Ishikawa (cell line): ENCODE results near the gene SHB.

Experiments used
- CEBPB ChIP-seq: IDR thresholded peaks from 2 replicates; pipeline ENCODE4 v1.6.1; 2012
- CREB1 ChIP-seq: IDR thresholded peaks from 2 replicates; pipeline ENCODE4 v1.6.1; 2012; ENCODE audit warnings: low read depth
- EGR1 ChIP-seq: IDR thresholded peaks from 2 replicates; pipeline ENCODE4 v1.6.1; 2012
- EP300 ChIP-seq: IDR thresholded peaks from 2 replicates; pipeline ENCODE4 v1.6.1; 2012; ENCODE audit warnings: borderline replicate concordance
- FOXM1 ChIP-seq: IDR thresholded peaks from 2 replicates; pipeline ENCODE4 v1.6.1; 2012; ENCODE audit warnings: low read depth, borderline replicate concordance
- NFIC ChIP-seq: IDR thresholded peaks from 2 replicates; pipeline ENCODE4 v1.6.1; 2012
- RAD21 ChIP-seq: IDR thresholded peaks from 2 replicates; pipeline ENCODE4 v1.6.1; 2012; ENCODE audit warnings: low read depth
- TAF1 ChIP-seq: IDR thresholded peaks from 2 replicates; pipeline ENCODE4 v1.6.1; 2012; ENCODE audit warnings: low read depth, mild to moderate bottlenecking
- TCF12 ChIP-seq: IDR thresholded peaks from 2 replicates; pipeline ENCODE4 v1.6.1; 2012; ENCODE audit warnings: low read depth
- TEAD4 ChIP-seq: IDR thresholded peaks from 2 replicates; pipeline ENCODE4 v1.6.1; 2012
- YY1 ChIP-seq: IDR thresholded peaks from 2 replicates; pipeline ENCODE4 v1.6.1; 2012; ENCODE audit warnings: low read depth
- ZBTB7A ChIP-seq: IDR thresholded peaks from 2 replicates; pipeline ENCODE4 v1.6.1; 2012; ENCODE audit warnings: low read depth
- TF ChIP-seq, protein P1 (sequence below): IDR thresholded peaks from 2 replicates; pipeline ENCODE4 v1.6.1; 2012
- TF ChIP-seq, protein P2 (sequence below): IDR thresholded peaks from 2 replicates; pipeline ENCODE4 v1.6.1; 2012; ENCODE audit warnings: low read depth, mild to moderate bottlenecking
- TF ChIP-seq, protein P3 (sequence below): IDR thresholded peaks from 2 replicates; pipeline ENCODE4 v1.6.1; 2012

Gene SHB

GRCh38 chr9:38051780-38052546 is 17.1 kb downstream of the SHB start:
- TF ChIP-seq EP300 = no peak
- TF ChIP-seq, protein P1, sequence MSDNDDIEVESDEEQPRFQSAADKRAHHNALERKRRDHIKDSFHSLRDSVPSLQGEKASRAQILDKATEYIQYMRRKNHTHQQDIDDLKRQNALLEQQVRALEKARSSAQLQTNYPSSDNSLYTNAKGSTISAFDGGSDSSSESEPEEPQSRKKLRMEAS = no peak
- TF ChIP-seq, protein P2, sequence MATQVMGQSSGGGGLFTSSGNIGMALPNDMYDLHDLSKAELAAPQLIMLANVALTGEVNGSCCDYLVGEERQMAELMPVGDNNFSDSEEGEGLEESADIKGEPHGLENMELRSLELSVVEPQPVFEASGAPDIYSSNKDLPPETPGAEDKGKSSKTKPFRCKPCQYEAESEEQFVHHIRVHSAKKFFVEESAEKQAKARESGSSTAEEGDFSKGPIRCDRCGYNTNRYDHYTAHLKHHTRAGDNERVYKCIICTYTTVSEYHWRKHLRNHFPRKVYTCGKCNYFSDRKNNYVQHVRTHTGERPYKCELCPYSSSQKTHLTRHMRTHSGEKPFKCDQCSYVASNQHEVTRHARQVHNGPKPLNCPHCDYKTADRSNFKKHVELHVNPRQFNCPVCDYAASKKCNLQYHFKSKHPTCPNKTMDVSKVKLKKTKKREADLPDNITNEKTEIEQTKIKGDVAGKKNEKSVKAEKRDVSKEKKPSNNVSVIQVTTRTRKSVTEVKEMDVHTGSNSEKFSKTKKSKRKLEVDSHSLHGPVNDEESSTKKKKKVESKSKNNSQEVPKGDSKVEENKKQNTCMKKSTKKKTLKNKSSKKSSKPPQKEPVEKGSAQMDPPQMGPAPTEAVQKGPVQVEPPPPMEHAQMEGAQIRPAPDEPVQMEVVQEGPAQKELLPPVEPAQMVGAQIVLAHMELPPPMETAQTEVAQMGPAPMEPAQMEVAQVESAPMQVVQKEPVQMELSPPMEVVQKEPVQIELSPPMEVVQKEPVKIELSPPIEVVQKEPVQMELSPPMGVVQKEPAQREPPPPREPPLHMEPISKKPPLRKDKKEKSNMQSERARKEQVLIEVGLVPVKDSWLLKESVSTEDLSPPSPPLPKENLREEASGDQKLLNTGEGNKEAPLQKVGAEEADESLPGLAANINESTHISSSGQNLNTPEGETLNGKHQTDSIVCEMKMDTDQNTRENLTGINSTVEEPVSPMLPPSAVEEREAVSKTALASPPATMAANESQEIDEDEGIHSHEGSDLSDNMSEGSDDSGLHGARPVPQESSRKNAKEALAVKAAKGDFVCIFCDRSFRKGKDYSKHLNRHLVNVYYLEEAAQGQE = no peak
- TF ChIP-seq CEBPB = no peak
- no peak for TF ChIP-seq TCF12
- TF ChIP-seq, protein P3, sequence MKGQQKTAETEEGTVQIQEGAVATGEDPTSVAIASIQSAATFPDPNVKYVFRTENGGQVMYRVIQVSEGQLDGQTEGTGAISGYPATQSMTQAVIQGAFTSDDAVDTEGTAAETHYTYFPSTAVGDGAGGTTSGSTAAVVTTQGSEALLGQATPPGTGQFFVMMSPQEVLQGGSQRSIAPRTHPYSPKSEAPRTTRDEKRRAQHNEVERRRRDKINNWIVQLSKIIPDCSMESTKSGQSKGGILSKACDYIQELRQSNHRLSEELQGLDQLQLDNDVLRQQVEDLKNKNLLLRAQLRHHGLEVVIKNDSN = no peak
- TF ChIP-seq ZBTB7A = no peak
- no peak for TF ChIP-seq TEAD4
- TF ChIP-seq EGR1 = no peak
- TF ChIP-seq RAD21 = no peak
- TF ChIP-seq NFIC = no peak
- no peak for TF ChIP-seq CREB1
- no peak for TF ChIP-seq FOXM1
- TF ChIP-seq YY1 = no peak
- no peak for TF ChIP-seq TAF1

- TF ChIP-seq YY1 (no peak), EGR1 (no peak), EP300 (no peak), NFIC (no peak), RAD21 (no peak), CEBPB (no peak), CREB1 (no peak), TAF1 (no peak), TCF12 (no peak)
- TF ChIP-seq, protein P3 = no peak
- TF ChIP-seq, protein P1 = no peak
- TF ChIP-seq, protein P2 = no peak
Measured at GRCh38 chr9:38048316-38048969, 20.6 kb downstream of the SHB start.

GRCh38 chr9:38047301-38048251 is 21.5 kb downstream of the SHB start:
- TF ChIP-seq, protein P2 = no peak
- TF ChIP-seq RAD21 (no peak; the same call in 1 of the 2 replicates), FOXM1 (peak; percentile 32; the same call in 1 of the 2 replicates), TCF12 (peak; percentile 85), EP300 (peak; percentile 85), NFIC (peak; percentile 91), EGR1 (no peak), ZBTB7A (no peak; the same call in 1 of the 2 replicates), CREB1 (no peak), YY1 (no peak), TAF1 (0 out of 2 replicates have a peak, but pooled peaks have one; percentile 16), TEAD4 (peak; percentile 93), CEBPB (peak; percentile 67)
- TF ChIP-seq, protein P1 = peak; percentile 1; the same call in 1 of the 2 replicates
- TF ChIP-seq, protein P3 = no peak
